ENCODE measurements around the gene PAQR9. TPM values are rescaled to one million over a fixed set of nuclear protein-coding genes. Genes with fewer than 3 reads are reported as not detected.

PAQR9 gene
- total RNA-seq, 1 experiment from 2014 or later: not detected

- intact Hi-C loops (cut with micrococcal nuclease): no loop called here
- Mint-ChIP-seq H3K27ac (ENCODE audit: low read depth, unreplicated experiment) (no peak overlapping the region), H3K9me3 (ENCODE audit: unreplicated experiment) (no peaks in the 10 kb centered on the region), H3K4me3 (ENCODE audit: unreplicated experiment) (no peak overlapping the region), H3K36me3 (ENCODE audit: insufficient read depth, unreplicated experiment) (no peaks in the 10 kb centered on the region), H3K4me1 (ENCODE audit: insufficient read depth, unreplicated experiment) (peaks cover 5% of the 10 kb centered on the region), H3K27me3 (ENCODE audit: insufficient read depth, unreplicated experiment) (no peaks in the 10 kb centered on the region)
- BruUV-seq (replicated peaks): no TSS peak
- TF ChIP-seq CTCF (IDR thresholded peaks at IDR 0.05; ENCODE audit: unreplicated experiment): no peak
- DNase-seq (ENCODE audit: unreplicated experiment): no peak
- POLR2A ChIA-PET: interaction anchor here (1.0 kb wide), 1 partner anchor 29 kb away, joined by 3 read pairs; no protein-coding TSS in a partner anchor
- CTCF ChIA-PET: interaction anchor here (0.6 to 4.1 kb wide), 6 partner anchors 11 to 144 kb away, joined by 3 to 23 read pairs (median 4); no protein-coding TSS in a partner anchor
Observed at GRCh38 chr3:142973217-142974009, 9.9 kb upstream of the PAQR9 start.

GRCh38 chr3:142972092-142972753 lies 8.7 kb upstream of the PAQR9 start:
- Mint-ChIP-seq H3K4me1 (ENCODE audit: insufficient read depth, unreplicated experiment) (peaks cover 5% of the 10 kb centered on the region), H3K27ac (ENCODE audit: low read depth, unreplicated experiment) (no peak overlapping the region), H3K27me3 (ENCODE audit: insufficient read depth, unreplicated experiment) (no peaks in the 10 kb centered on the region), H3K9me3 (ENCODE audit: unreplicated experiment) (no peaks in the 10 kb centered on the region), H3K4me3 (ENCODE audit: unreplicated experiment) (no peak overlapping the region), H3K36me3 (ENCODE audit: insufficient read depth, unreplicated experiment) (no peaks in the 10 kb centered on the region)
- POLR2A ChIA-PET: no interaction called here
- intact Hi-C loops (cut with micrococcal nuclease): no loop called here
- no peak for DNase-seq (ENCODE audit: unreplicated experiment)
- TF ChIP-seq CTCF (IDR thresholded peaks at IDR 0.05; ENCODE audit: unreplicated experiment): no peak
- no TSS peak for BruUV-seq (replicated peaks)
- CTCF ChIA-PET: interaction anchor here (0.7 to 4.1 kb wide), 5 partner anchors 14 to 507 kb away, joined by 3 to 23 read pairs (median 4); no protein-coding TSS in a partner anchor

- DNase-seq (ENCODE audit: unreplicated experiment): no peak
- Mint-ChIP-seq H3K27me3 (ENCODE audit: insufficient read depth, unreplicated experiment) (no peaks in the 10 kb centered on the region), H3K4me3 (ENCODE audit: unreplicated experiment) (no peak overlapping the region), H3K4me1 (ENCODE audit: insufficient read depth, unreplicated experiment) (peaks cover 2% of the 10 kb centered on the region), H3K36me3 (ENCODE audit: insufficient read depth, unreplicated experiment) (no peaks in the 10 kb centered on the region), H3K27ac (ENCODE audit: low read depth, unreplicated experiment) (no peak overlapping the region), H3K9me3 (ENCODE audit: unreplicated experiment) (no peaks in the 10 kb centered on the region)
- ChIA-PET POLR2A (no interaction called here), CTCF (interaction anchor here (2.0 kb wide), 1 partner anchor 15 kb away, joined by 5 read pairs; no protein-coding TSS in a partner anchor)
- intact Hi-C loops (cut with micrococcal nuclease): no loop called here
- no TSS peak for BruUV-seq (replicated peaks)
- TF ChIP-seq CTCF (IDR thresholded peaks at IDR 0.05; ENCODE audit: unreplicated experiment): no peak
Observed at GRCh38 chr3:142971431-142971830, 8.0 kb upstream of the PAQR9 start.

- no peak overlapping the region for H3K4me3 Mint-ChIP-seq (ENCODE audit: unreplicated experiment)
- intact Hi-C loops (cut with micrococcal nuclease): no loop called here
- POLR2A ChIA-PET: no interaction called here
- H3K9me3 Mint-ChIP-seq (ENCODE audit: unreplicated experiment): no peaks in the 10 kb centered on the region
- TF ChIP-seq CTCF (IDR thresholded peaks at IDR 0.05; ENCODE audit: unreplicated experiment): no peak
- H3K27me3 Mint-ChIP-seq (ENCODE audit: insufficient read depth, unreplicated experiment): peaks cover 14% of the 10 kb centered on the region
- CTCF ChIA-PET: interaction anchor here (0.6 to 1.4 kb wide), 6 partner anchors 9 to 203 kb away, joined by 3 to 5 read pairs (median 3); no protein-coding TSS in a partner anchor
- no peak for DNase-seq (ENCODE audit: unreplicated experiment)
- no TSS peak for BruUV-seq (replicated peaks)
- H3K36me3 Mint-ChIP-seq (ENCODE audit: insufficient read depth, unreplicated experiment): no peaks in the 10 kb centered on the region
- H3K27ac Mint-ChIP-seq (ENCODE audit: low read depth, unreplicated experiment): no peak overlapping the region
- H3K4me1 Mint-ChIP-seq (ENCODE audit: insufficient read depth, unreplicated experiment): no peaks in the 10 kb centered on the region
Observed at GRCh38 chr3:142968319-142969025, 5.0 kb upstream of the PAQR9 start.
